GM23248 (cell line): ENCODE results near the gene ELOVL6. TPM values are rescaled to one million over a fixed set of nuclear protein-coding genes. Genes with fewer than 3 reads are reported as not detected.
"Not testable (repeated sequence)": the region's sequence is repeated elsewhere in the genome, so short reads cannot be mapped to it uniquely, and the experiment has no call there.

ENCODE experiments used
- DNase-seq: peaks from one replicate; pipeline ENCODE4 v3.0.0-alpha.2; 2015
- H2AFZ ChIP-seq: fragments of 200-600 bp; sonication (generic); 2 replicates; pipeline ENCODE4 v1.6.1; 2016; ENCODE audit warnings: antibody characterized with exemption
- H3F3A ChIP-seq: fragments of 200-600 bp; sonication (generic); 2 replicates; pipeline ENCODE4 v1.6.1; 2016; ENCODE audit warnings: mild to moderate bottlenecking, antibody characterized with exemption, mixed run types; ENCODE audit not compliant: insufficient read depth
- H3K27ac ChIP-seq: fragments of 200-600 bp; sonication (generic); 2 replicates; pipeline ENCODE4 v1.5.1; 2016; ENCODE audit warnings: mild to moderate bottlenecking
- H3K27me3 ChIP-seq: fragments of 200-600 bp; sonication (generic); replicated peaks from 2 replicates; pipeline ENCODE4 v1.6.1; 2016; ENCODE audit warnings: mild to moderate bottlenecking; ENCODE audit not compliant: insufficient read depth
- H3K36me3 ChIP-seq: fragments of 200-600 bp; sonication (generic); 2 replicates; pipeline ENCODE4 v1.6.1; 2016; ENCODE audit warnings: low read depth, mild to moderate bottlenecking
- H3K4me1 ChIP-seq: fragments of 200-600 bp; sonication (generic); 2 replicates; pipeline ENCODE4 v1.6.1; 2016; ENCODE audit warnings: mild to moderate bottlenecking; ENCODE audit not compliant: insufficient read depth
- H3K4me2 ChIP-seq: fragments of 200-600 bp; sonication (generic); one replicate; pipeline ENCODE4 v1.6.1; 2016; ENCODE audit warnings: mild to moderate bottlenecking; ENCODE audit not compliant: unreplicated experiment
- H3K4me3 ChIP-seq: fragments of 200-600 bp; sonication (generic); 2 replicates; pipeline ENCODE4 v1.5.1; 2016; ENCODE audit warnings: mild to moderate bottlenecking
- H3K79me2 ChIP-seq: fragments of 200-600 bp; sonication (generic); 2 replicates; pipeline ENCODE4 v1.6.1; 2016; ENCODE audit warnings: mild to moderate bottlenecking; ENCODE audit not compliant: insufficient read depth
- H3K9ac ChIP-seq: fragments of 200-600 bp; sonication (generic); 2 replicates; pipeline ENCODE4 v1.6.1; 2016; ENCODE audit warnings: mild to moderate bottlenecking
- H3K9me2 ChIP-seq: fragments of 200-600 bp; sonication (generic); 2 replicates; pipeline ENCODE4 v1.6.1; 2016; ENCODE audit warnings: mixed run types, mild to moderate bottlenecking, moderate library complexity; ENCODE audit not compliant: insufficient read depth
- H3K9me3 ChIP-seq: fragments of 200-600 bp; sonication (generic); one replicate; pipeline ENCODE4 v1.6.1; 2017; ENCODE audit warnings: low read depth
- H4K20me1 ChIP-seq: fragments of 200-600 bp; sonication (generic); 2 replicates; pipeline ENCODE4 v1.6.0; 2016; ENCODE audit not compliant: insufficient read depth
- EZH2 ChIP-seq: fragments of 200-600 bp; sonication (generic); IDR thresholded peaks from 2 replicates; pipeline ENCODE4 v1.6.1; 2018; ENCODE audit warnings: antibody characterized with exemption, mild to moderate bottlenecking; ENCODE audit not compliant: insufficient read depth, poor library complexity, severe bottlenecking
- EZH2phosphoT487 ChIP-seq: fragments of 200-600 bp; sonication (generic); IDR thresholded peaks from 2 replicates; pipeline ENCODE4 v1.6.1; 2018; ENCODE audit warnings: antibody characterized with exemption, moderate library complexity, mild to moderate bottlenecking, low read depth; ENCODE audit not compliant: insufficient read depth
- WGBS, 2 experiments: methylation state at CpG; one replicate each; pipeline ENCODE4 v1.1.6; 2015 to 2017; ENCODE audit warnings: low lambda C conversion rate in 2 of 2, low coverage in 1 of 2; ENCODE audit errors: missing lambda C conversion rate in 2 of 2; 5-methylcytosine and 5-hydroxymethylcytosine counted together
- in situ Hi-C: fragments of 300-500 bp; cut with MboI; formaldehyde crosslinking; loops from 2 replicates; pipeline ENCODE4 v1.15.0; 2020
- polyA plus RNA-seq: library from polyadenylated mRNA; unstranded; fragments of >200 nt; fragmentation: Nextera tagmentation; extraction: Ambion mirVana; gene quantifications from 2 replicates; pipeline ENCODE4 v1.2.1, GENCODE V29; 2016
- total RNA-seq: library from RNA; depleted of rRNA; stranded (reverse); fragments of >200 nt; shearing (Covaris generic); gene quantifications from 2 replicates; pipeline ENCODE4 v1.2.3, GENCODE V29; 2014

ELOVL6 gene
- total and polyA plus RNA-seq, 2 experiments from 2014 or later, result 8.0 to 13.2 TPM

GRCh38 chr4:110087070-110087708 lies 111.2 kb downstream of the ELOVL6 start:
- Histone ChIP-seq H3K4me2 (peak overlapping the region; percentile 55), H3K27me3 (no peaks in the 10 kb centered on the region), H3K36me3 (no peaks in the 10 kb centered on the region), H2AFZ (no peak overlapping the region), H3K9me3 (no peaks in the 10 kb centered on the region), H3K4me1 (peaks cover 51% of the 10 kb centered on the region), H4K20me1 (no peaks in the 10 kb centered on the region), H3F3A (peaks cover 36% of the 10 kb centered on the region), H3K9ac (peak overlapping the region; percentile 22; the same call in 1 of the 2 replicates), H3K79me2 (no peaks in the 10 kb centered on the region), H3K9me2 (no peaks in the 10 kb centered on the region), H3K4me3 (peak overlapping the region; percentile 31; the same call in 1 of the 2 replicates), H3K27ac (peak overlapping the region; percentile 48)
- TF ChIP-seq EZH2, result no peak
- TF ChIP-seq EZH2phosphoT487, result no peak
- DNase-seq, result peak; percentile 84
- 14% methylated on average over 4 of the region's 4 CpGs for WGBS, 2 experiments
- in situ Hi-C loops, result no loop called here

GRCh38 chr4:110085131-110085530 lies 113.3 kb downstream of the ELOVL6 start:
- in situ Hi-C loops, result no loop called here
- no peaks in the 10 kb centered on the region for H3K9me3 ChIP-seq
- 65 to 72% methylated on average over 1 of the region's 1 CpG for whole genome bisulfite sequencing, 2 experiments
- peaks cover 26% of the 10 kb centered on the region for H3F3A ChIP-seq
- H3K4me1 ChIP-seq, result peaks cover 36% of the 10 kb centered on the region
- no peak for DNase-seq
- H3K27me3 ChIP-seq, result no peaks in the 10 kb centered on the region
- no peaks in the 10 kb centered on the region for H3K79me2 ChIP-seq
- H3K4me3 ChIP-seq, result no peak overlapping the region
- no peaks in the 10 kb centered on the region for H4K20me1 ChIP-seq
- H3K36me3 ChIP-seq, result no peaks in the 10 kb centered on the region
- H3K9me2 ChIP-seq, result no peaks in the 10 kb centered on the region
- H3K27ac ChIP-seq, result no peak overlapping the region
- no peak overlapping the region for H2AFZ ChIP-seq
- no peak overlapping the region for H3K9ac ChIP-seq
- H3K4me2 ChIP-seq, result no peak overlapping the region
- TF ChIP-seq EZH2, result no peak
- no peak for TF ChIP-seq EZH2phosphoT487

GRCh38 chr4:110084154-110084553 lies 114.3 kb downstream of the ELOVL6 start:
- no peak for DNase-seq
- Histone ChIP-seq H3K4me2 (no peak overlapping the region), H3F3A (peaks cover 24% of the 10 kb centered on the region), H3K9me3 (no peaks in the 10 kb centered on the region), H2AFZ (no peak overlapping the region), H3K4me3 (no peak overlapping the region), H3K27ac (no peak overlapping the region), H3K9ac (no peak overlapping the region), H3K4me1 (peaks cover 32% of the 10 kb centered on the region), H3K79me2 (no peaks in the 10 kb centered on the region), H4K20me1 (no peaks in the 10 kb centered on the region), H3K27me3 (no peaks in the 10 kb centered on the region), H3K36me3 (no peaks in the 10 kb centered on the region), H3K9me2 (no peaks in the 10 kb centered on the region)
- TF ChIP-seq EZH2 (no peak), EZH2phosphoT487 (no peak)
- WGBS, 2 experiments, result 78 to 79% methylated on average over 3 of the region's 3 CpGs
- in situ Hi-C loops, result no loop called here

GRCh38 chr4:110078148-110078547 lies 120.3 kb downstream of the ELOVL6 start:
- in situ Hi-C loops, H3K36me3 ChIP-seq: not testable (repeated sequence)
- WGBS, 2 experiments, result 84 to 88% methylated on average over 2 of the region's 2 CpGs

GRCh38 chr4:110076828-110077227 lies 121.6 kb downstream of the ELOVL6 start:
- in situ Hi-C loops, result not testable (repeated sequence)

More at GRCh38 chr4:110078148-110078547, 120.3 kb downstream of the ELOVL6 start:
- not testable (repeated sequence) for H3F3A ChIP-seq, H3K9ac ChIP-seq, H4K20me1 ChIP-seq, H3K4me2 ChIP-seq, H3K4me3 ChIP-seq, H2AFZ ChIP-seq, H3K9me3 ChIP-seq, H3K4me1 ChIP-seq, DNase-seq, H3K27ac ChIP-seq, H3K79me2 ChIP-seq, H3K9me2 ChIP-seq, H3K27me3 ChIP-seq

More at GRCh38 chr4:110076828-110077227, 121.6 kb downstream of the ELOVL6 start:
- DNase-seq, H3K27ac ChIP-seq, H3K9me2 ChIP-seq, H3K9ac ChIP-seq, H2AFZ ChIP-seq, H3K4me2 ChIP-seq, H3K79me2 ChIP-seq, H3K4me3 ChIP-seq, H4K20me1 ChIP-seq, H3F3A ChIP-seq, H3K27me3 ChIP-seq, H3K36me3 ChIP-seq, H3K4me1 ChIP-seq, H3K9me3 ChIP-seq: not testable (repeated sequence)
- 88 to 89% methylated on average over 11 of the region's 11 CpGs for WGBS, 2 experiments
